ENCODE data around the gene KCTD20. TPM values are rescaled to one million over a fixed set of nuclear protein-coding genes. Genes with fewer than 3 reads are reported as not detected.

KCTD20 gene
- total and polyA plus RNA-seq, 9 of the 15 experiments (the other 6 are each of a cell fraction or from before 2014, with no cell fraction given): 28.9 to 160 (median 70.6) TPM

- TF ChIP-seq ETS1 (conservative IDR thresholded peaks at IDR 0.05; ENCODE audit: control insufficient read depth, low read depth, low read length) (no peak), ZNF354B (CRISPR knock-in tag; IDR thresholded peaks at IDR 0.05) (no peak), CEBPZ (IDR thresholded peaks at IDR 0.05; ENCODE audit: borderline replicate concordance, low read depth, low read length) (no peak)
Observed at GRCh38 chr6:36492621-36493020, 49.8 kb downstream of the KCTD20 start (continued).

- H2AFZ ChIP-seq (ENCODE audit: low read depth, low read length): no peak overlapping the region
- H3K9me3 ChIP-seq (replicated peaks; ENCODE audit: control insufficient read depth, insufficient read depth, low read depth, low read length): no peaks in the 10 kb centered on the region
- H3K4me3 ChIP-seq: no peak overlapping the region
- H3K4me1 ChIP-seq (replicated peaks in 1 of 2; ENCODE audit: control insufficient read depth in 2 of 2, insufficient read depth in 2 of 2, low read length in 2 of 2): no peaks in the 10 kb centered on the region
- DNase-seq (ENCODE audit: extremely low read depth in 1 of 4, low spot score in 3 of 4) (no peak), ATAC-seq (no peak), FAIRE-seq (no peak)
- 82% methylated on average over 6 of the region's 6 CpGs for WGBS (ENCODE audit: insufficient coverage, low coverage, missing lambda C conversion rate)
- ChIA-PET POLR2A (interaction anchor here (0.6 to 1.5 kb wide), 4 partner anchors 9 to 514 kb away, joined by 3 to 5 read pairs (median 4); no protein-coding TSS in a partner anchor), CTCF (ENCODE audit: low intra/inter-chr PET ratio) (no interaction called here)
- no peak overlapping the region for H3K27ac ChIP-seq (ENCODE audit: extremely low read depth, low read depth, low read length)
- TF ChIP-seq ZNF766 (CRISPR knock-in tag; conservative IDR thresholded peaks at IDR 0.05): no peak
- TF ChIP-seq SRSF7 (optimal IDR thresholded peaks at IDR 0.05; ENCODE audit: low read depth, low read length): no peak
- no peak for TF ChIP-seq PRDM10 (IDR thresholded peaks at IDR 0.05; ENCODE audit: partially characterized antibody)
- TF ChIP-seq ZNF778 (CRISPR knock-in tag; IDR thresholded peaks at IDR 0.05): no peak
- TF ChIP-seq ZKSCAN3 (CRISPR knock-in tag; IDR thresholded peaks at IDR 0.05): no peak
- no peaks in the 10 kb centered on the region for H4K20me1 ChIP-seq (replicated peaks; ENCODE audit: control insufficient read depth, insufficient read depth, low read length)
- no peak overlapping the region for H3K4me2 ChIP-seq (ENCODE audit: insufficient read depth, low read length)
- no peaks in the 10 kb centered on the region for H3K79me2 ChIP-seq (ENCODE audit: control insufficient read depth, insufficient read depth, low read length)
- BruUV-seq (replicated peaks): no TSS peak
- in situ Hi-C loops (cut with MboI) (no loop called here), intact Hi-C loops (cut with micrococcal nuclease) (no loop called here)
- H3K36me3 ChIP-seq (ENCODE audit: control insufficient read depth, insufficient read depth, low read length): peaks cover 65% of the 10 kb centered on the region
- H3K27me3 ChIP-seq (ENCODE audit: control insufficient read depth in 2 of 2, insufficient read depth in 2 of 2, low read length in 2 of 2): no peaks in the 10 kb centered on the region
- H3K9ac ChIP-seq (ENCODE audit: insufficient read depth in 1 of 2, low read depth in 2 of 2, low read length in 2 of 2): no peak overlapping the region
- no peaks in the 10 kb centered on the region for H3K9me1 ChIP-seq (ENCODE audit: control insufficient read depth, insufficient read depth, low read length)
Observed at GRCh38 chr6:36493319-36493718, 50.5 kb downstream of the KCTD20 start.
